Hepatocyte (in vitro differentiated cells): Measurements from ENCODE around the gene CBFA2T3.

Experiments used
- CTCF ChIP-seq: fragments of 200-600 bp; sonication (generic); IDR thresholded peaks from 2 replicates; pipeline ENCODE4 v1.5.1; 2016; ENCODE audit warnings: antibody characterized with exemption, mild to moderate bottlenecking; ENCODE audit not compliant: poor library complexity
- EZH2 ChIP-seq: fragments of 200-600 bp; sonication (generic); IDR thresholded peaks from 2 replicates; pipeline ENCODE4 v1.6.1; 2016; ENCODE audit warnings: antibody characterized with exemption, mild to moderate bottlenecking, borderline replicate concordance
- EZH2phosphoT487 ChIP-seq: fragments of 200-600 bp; sonication (generic); IDR thresholded peaks from one replicate; pipeline ENCODE4 v1.6.1; 2018; ENCODE audit warnings: antibody characterized with exemption, mild to moderate bottlenecking, low read depth, moderate library complexity; ENCODE audit not compliant: unreplicated experiment, severe bottlenecking

GRCh38 chr16:88956546-88957432, 20.2 kb downstream of the CBFA2T3 start:
- no peak for TF ChIP-seq CTCF
- TF ChIP-seq EZH2phosphoT487: no peak
- TF ChIP-seq EZH2: no peak
